Mesangial cell (primary cell): ENCODE measurements around the gene CACNA1A. TPM values are rescaled to one million over a fixed set of nuclear protein-coding genes. Genes with fewer than 3 reads are reported as not detected.

Source experiments
- total RNA-seq: library from RNA; depleted of rRNA; stranded (reverse); fragments of >200 nt; gene quantifications from 2 replicates; pipeline ENCODE4 v1.2.3, GENCODE V29; 2015

CACNA1A gene
- 0.16 and 0.25 TPM in 2 replicates for total RNA-seq

GRCh38 chr19:13506471-13506820 is at the start of gene CACNA1A:
CACNA1A (minus strand) TSS chr19:13506479; CDS start chr19:13506224, 255 bp downstream.

